PFSK-1 (cell line): ENCODE results near the gene ACAD11.

Source experiments
- POLR2AphosphoS5 ChIP-seq: IDR thresholded peaks from 2 replicates; pipeline ENCODE4 v1.6.1; 2012; ENCODE audit warnings: low read depth, mild to moderate bottlenecking, control low read depth, low read length, moderate library complexity
- REST ChIP-seq, 2 experiments: IDR thresholded peaks; 2 replicates each; pipeline versions ENCODE4 v1.6.1 to v1.8.0; 2011 to 2012; ENCODE audit warnings: low read depth in 2 of 2, low read length in 2 of 2, control low read depth in 1 of 2, inconsistent platforms in 1 of 2, mild to moderate bottlenecking in 1 of 2, moderate library complexity in 1 of 2; ENCODE audit not compliant: insufficient read depth in 1 of 2
- SIN3A ChIP-seq: IDR thresholded peaks from 2 replicates; pipeline ENCODE4 v1.6.1; 2012; ENCODE audit warnings: mild to moderate bottlenecking, low read length, moderate library complexity, borderline replicate concordance; ENCODE audit not compliant: insufficient read depth
- TAF1 ChIP-seq: IDR thresholded peaks from 2 replicates; pipeline ENCODE4 v1.6.1; 2012; ENCODE audit warnings: low read length, control low read depth, borderline replicate concordance; ENCODE audit not compliant: insufficient read depth

GRCh38 chr3:132694991-132695390 is 35.4 kb upstream of the ACAD11 start:
- TF ChIP-seq REST (IDR thresholded peaks at IDR 0.05; ENCODE audit: insufficient read depth in 1 of 2, low read depth in 2 of 2, low read length in 2 of 2) (no peak), POLR2AphosphoS5 (no peak), TAF1 (no peak), SIN3A (no peak)
